Right lobe of liver (tissue), 4 donors: ENCODE results near the gene WSCD2.

ENCODE experiments used
- POLR2A ChIP-seq: fragments of 450-650 bp; IDR thresholded peaks from one replicate; pipeline ENCODE4 v1.6.1; 2017; ENCODE audit warnings: antibody characterized with exemption, mild to moderate bottlenecking
- TF ChIP-seq, protein P1 (sequence below), 4 donors: fragments of 200-600 bp in 3 of 4; fragments of 450-650 bp in 1 of 4; IDR thresholded peaks; one replicate each; pipeline versions ENCODE4 v1.5.1 to v1.8.0; 2016 to 2022; ENCODE audit warnings: antibody characterized with exemption in 4 of 4, mild to moderate bottlenecking in 2 of 4
- donor health status: DM: no; HTN: no; CAD: no.
- donor health status: DM: no; HTN: no; CAD: no.
- donor health status: DM: no; HTN: yes; CAD: no.

DNA sequence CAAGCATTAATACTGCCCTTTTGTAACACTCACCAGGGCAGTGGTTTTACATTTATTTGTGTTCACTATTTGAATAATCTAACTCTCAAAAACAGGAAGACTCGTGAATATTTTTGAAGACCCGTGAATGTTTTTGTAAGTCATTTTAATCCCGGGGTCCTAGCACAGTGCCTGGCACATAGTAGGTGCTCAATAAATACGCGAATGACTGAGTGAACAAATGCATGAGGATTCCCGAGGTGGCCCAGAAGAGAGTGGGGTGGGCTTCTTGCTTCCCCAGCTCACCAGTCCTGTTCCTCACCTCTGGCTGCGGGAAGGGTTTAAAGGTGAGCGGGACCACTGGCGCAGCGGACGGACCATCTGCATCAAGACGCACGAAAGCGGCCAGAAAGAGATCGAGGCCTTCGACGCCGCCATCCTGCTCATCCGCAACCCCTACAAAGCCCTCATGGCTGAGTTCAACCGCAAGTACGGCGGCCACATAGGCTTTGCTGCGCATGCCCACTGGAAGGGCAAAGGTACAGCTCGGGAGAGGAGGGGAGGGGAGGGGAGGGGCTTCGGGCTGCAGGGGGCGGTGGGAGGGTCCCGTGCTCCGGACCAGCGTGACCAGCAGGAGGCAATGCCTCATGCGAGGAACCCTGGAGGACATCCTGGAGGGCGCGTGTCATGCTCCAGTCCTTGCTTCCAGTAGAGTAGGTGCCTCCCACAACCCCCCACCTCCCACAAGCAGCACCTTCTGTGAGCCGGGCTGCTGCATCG is 111.1 kb downstream of the WSCD2 start:
- TF ChIP-seq, protein P1, sequence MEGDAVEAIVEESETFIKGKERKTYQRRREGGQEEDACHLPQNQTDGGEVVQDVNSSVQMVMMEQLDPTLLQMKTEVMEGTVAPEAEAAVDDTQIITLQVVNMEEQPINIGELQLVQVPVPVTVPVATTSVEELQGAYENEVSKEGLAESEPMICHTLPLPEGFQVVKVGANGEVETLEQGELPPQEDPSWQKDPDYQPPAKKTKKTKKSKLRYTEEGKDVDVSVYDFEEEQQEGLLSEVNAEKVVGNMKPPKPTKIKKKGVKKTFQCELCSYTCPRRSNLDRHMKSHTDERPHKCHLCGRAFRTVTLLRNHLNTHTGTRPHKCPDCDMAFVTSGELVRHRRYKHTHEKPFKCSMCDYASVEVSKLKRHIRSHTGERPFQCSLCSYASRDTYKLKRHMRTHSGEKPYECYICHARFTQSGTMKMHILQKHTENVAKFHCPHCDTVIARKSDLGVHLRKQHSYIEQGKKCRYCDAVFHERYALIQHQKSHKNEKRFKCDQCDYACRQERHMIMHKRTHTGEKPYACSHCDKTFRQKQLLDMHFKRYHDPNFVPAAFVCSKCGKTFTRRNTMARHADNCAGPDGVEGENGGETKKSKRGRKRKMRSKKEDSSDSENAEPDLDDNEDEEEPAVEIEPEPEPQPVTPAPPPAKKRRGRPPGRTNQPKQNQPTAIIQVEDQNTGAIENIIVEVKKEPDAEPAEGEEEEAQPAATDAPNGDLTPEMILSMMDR (IDR thresholded peaks at IDR 0.05), result no peak
- no peak for TF ChIP-seq POLR2A
